Large intestine (tissue), 3 donors: Measurements from ENCODE around the gene PTPRD. TPM values are rescaled to one million over a fixed set of nuclear protein-coding genes. Genes with fewer than 3 reads are reported as not detected.

ENCODE experiments used
- DNase-seq, 2 donors: peaks; one replicate each; pipeline versions ENCODE4 v3.0.0 to v3.0.0-alpha.2; 2013
- H3K27ac ChIP-seq: one replicate; pipeline ENCODE4 v1.5.1; 2013; ENCODE audit warnings: low read length
- H3K27me3 ChIP-seq: 2 replicates; pipeline ENCODE4 v1.6.1; 2013; ENCODE audit warnings: low read length; ENCODE audit not compliant: control insufficient read depth, insufficient read depth
- H3K36me3 ChIP-seq: 2 replicates; pipeline ENCODE4 v1.6.1; 2013; ENCODE audit warnings: low read length; ENCODE audit not compliant: control insufficient read depth, insufficient read depth
- H3K4me1 ChIP-seq: one replicate; pipeline ENCODE4 v1.6.1; 2013; ENCODE audit warnings: low read length; ENCODE audit not compliant: control insufficient read depth, insufficient read depth
- H3K4me3 ChIP-seq: one replicate; pipeline ENCODE4 v1.5.1; 2013; ENCODE audit warnings: low read length
- H3K9me3 ChIP-seq: one replicate; pipeline ENCODE4 v1.6.1; 2013; ENCODE audit warnings: mild to moderate bottlenecking, low read depth, low read length, moderate library complexity; ENCODE audit not compliant: control insufficient read depth
- WGBS: methylation state at CpG from one replicate; pipeline ENCODE4 v1.1.5; 2013; ENCODE audit warnings: low lambda C conversion rate; ENCODE audit not compliant: insufficient coverage; 5-methylcytosine and 5-hydroxymethylcytosine counted together
- polyA plus RNA-seq: library from polyadenylated mRNA; unstranded; fragments of 120-200 nt; gene quantifications from one replicate; pipeline ENCODE4 v1.2.1, GENCODE V29; 2013

Gene PTPRD
- polyA plus RNA-seq, 1 donor, result 12.0 TPM

DNA sequence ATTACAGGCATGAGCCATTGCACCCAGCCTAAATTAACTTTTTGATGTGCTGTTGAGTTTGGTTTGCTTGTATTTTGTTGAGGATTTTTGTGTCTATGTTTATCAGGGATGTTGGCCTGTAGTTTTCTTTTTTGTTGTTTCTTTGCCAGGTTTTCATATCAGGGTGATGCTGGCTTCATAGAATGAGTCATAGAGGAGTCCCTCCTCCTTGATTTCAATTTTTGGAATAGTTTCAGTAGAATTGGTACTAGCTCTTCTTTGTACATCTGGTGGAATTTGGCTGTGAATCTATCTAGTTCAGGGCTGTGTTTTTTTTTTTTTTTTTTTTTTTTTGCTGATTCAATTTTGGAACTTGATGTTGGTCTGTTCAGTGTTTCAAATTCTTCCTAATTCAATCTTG, 1648.9 kb downstream of the PTPRD start:
- Histone ChIP-seq H3K27ac (no peak overlapping the region), H3K36me3 (no peaks in the 10 kb centered on the region), H3K4me3 (no peak overlapping the region), H3K9me3 (no peaks in the 10 kb centered on the region), H3K4me1 (no peaks in the 10 kb centered on the region), H3K27me3 (no peaks in the 10 kb centered on the region)
- DNase-seq, result no peak

DNA sequence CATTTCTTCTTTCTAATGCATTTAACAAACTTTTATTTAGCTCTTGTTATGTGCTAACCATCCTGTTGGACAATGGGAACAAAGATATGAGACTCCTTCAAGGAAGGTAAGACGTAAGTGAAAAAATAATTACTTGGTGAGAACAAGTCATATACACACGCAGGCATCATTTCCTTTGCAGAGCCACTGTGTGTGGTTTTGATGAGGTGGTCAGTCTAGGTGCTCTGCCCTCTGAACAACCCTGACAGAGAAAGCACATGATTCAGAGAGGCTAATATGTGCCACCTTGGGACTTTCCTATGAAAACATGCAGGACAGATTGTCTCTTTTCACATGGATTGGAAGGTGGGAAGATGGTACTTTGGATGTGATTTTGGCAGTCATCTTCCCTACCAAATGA, 1650.7 kb downstream of the PTPRD start:
- H3K27ac ChIP-seq, result no peak overlapping the region
- H3K4me1 ChIP-seq, result no peaks in the 10 kb centered on the region
- no CpG with 5 or more reads among the region's 2 CpGs for WGBS

DNA sequence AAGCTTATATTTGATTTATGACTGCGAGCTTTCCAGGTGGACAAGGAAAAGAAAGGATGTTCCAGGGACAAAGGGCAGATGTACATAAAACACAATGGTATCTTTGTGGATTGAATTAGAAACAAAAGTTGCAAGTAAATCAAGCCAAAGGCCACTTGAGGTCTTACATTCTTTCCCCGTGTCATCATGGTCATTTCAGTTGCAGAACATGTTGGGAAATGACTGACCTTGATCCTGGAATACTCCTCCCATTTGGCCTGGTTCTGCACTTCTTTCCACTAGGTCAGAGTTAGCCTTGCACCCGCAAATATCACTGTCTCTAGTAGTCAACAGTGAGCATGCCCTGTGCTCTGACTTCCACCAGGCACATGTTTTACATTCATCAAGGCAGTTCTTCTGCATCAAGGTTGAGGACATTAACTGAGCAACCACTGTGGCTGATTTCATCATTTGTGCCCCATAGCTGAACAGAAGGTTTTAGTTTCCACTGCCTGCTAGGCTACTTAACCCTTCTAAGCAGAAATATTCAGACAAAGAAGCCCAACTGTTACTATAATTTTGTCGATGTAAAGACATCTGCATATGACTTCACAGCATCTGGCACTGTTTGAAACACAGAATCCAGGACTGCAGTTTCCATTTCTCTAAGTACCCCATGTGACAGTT, 1651.5 kb downstream of the PTPRD start:
- H3K27ac ChIP-seq, result no peak overlapping the region
- 76% methylated on average over 3 of the region's 4 CpGs for WGBS
- DNase-seq, result no peak

More for the DNA sequence above, 1650.7 kb downstream of the PTPRD start:
- no peaks in the 10 kb centered on the region for H3K36me3 ChIP-seq
- H3K9me3 ChIP-seq, result no peaks in the 10 kb centered on the region
- H3K27me3 ChIP-seq, result no peaks in the 10 kb centered on the region
- no peak overlapping the region for H3K4me3 ChIP-seq
- DNase-seq, result no peak

DNA sequence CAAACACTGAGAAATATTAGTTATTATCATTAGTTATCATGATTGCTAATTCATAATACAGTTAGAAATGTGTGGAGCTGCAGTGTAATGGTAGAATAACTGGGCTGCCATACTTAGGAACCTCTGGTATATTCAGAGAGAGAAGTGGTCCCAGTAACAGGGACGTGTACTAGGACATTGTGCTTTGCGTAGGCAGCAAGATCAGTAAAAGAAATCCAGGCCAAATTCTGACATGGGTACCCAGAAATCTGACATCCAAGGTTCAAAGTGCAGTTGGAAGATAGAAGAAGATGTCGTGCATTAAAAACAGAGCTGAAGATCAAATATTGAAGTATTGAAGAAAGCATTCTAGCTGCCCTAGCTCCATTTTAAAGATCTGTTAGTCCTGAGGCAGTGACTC, 1652.5 kb downstream of the PTPRD start:
- H3K4me1 ChIP-seq, result no peaks in the 10 kb centered on the region
- no peak for DNase-seq
- H3K4me3 ChIP-seq, result no peak overlapping the region
- no peaks in the 10 kb centered on the region for H3K36me3 ChIP-seq
- no peak overlapping the region for H3K27ac ChIP-seq
- H3K9me3 ChIP-seq, result no peaks in the 10 kb centered on the region
- WGBS, result no CpG with 5 or more reads among the region's 3 CpGs
- H3K27me3 ChIP-seq, result no peaks in the 10 kb centered on the region

More for the DNA sequence above, 1651.5 kb downstream of the PTPRD start:
- H3K4me3 ChIP-seq, result no peak overlapping the region
- no peaks in the 10 kb centered on the region for H3K27me3 ChIP-seq
- no peaks in the 10 kb centered on the region for H3K36me3 ChIP-seq
- H3K4me1 ChIP-seq, result no peaks in the 10 kb centered on the region
- no peaks in the 10 kb centered on the region for H3K9me3 ChIP-seq

DNA sequence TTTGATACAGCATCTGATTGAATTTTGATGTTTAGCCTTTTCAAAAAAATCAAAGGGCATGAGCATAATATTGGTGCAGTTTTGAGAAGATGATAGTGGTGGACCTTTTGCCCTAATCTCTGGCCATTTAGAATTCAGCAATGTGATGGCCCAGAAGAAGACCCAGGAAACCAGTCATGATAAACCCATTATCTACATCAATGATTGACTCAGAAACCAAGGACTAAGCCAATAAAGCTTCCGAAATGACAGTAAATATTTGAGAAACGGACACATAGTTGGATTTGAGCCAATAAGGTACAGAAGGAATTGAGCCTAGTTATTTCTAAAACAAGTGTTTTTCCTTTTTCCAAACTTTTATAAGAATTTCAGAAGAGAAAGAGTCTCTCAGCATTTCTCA, 1654.4 kb downstream of the PTPRD start:
- no peaks in the 10 kb centered on the region for H3K4me1 ChIP-seq
- H3K27ac ChIP-seq, result no peak overlapping the region
- no peaks in the 10 kb centered on the region for H3K9me3 ChIP-seq
- DNase-seq, result no peak
- no peak overlapping the region for H3K4me3 ChIP-seq
- H3K27me3 ChIP-seq, result no peaks in the 10 kb centered on the region
- H3K36me3 ChIP-seq, result no peaks in the 10 kb centered on the region
- 67% methylated on average over 2 of the region's 2 CpGs for WGBS

DNA sequence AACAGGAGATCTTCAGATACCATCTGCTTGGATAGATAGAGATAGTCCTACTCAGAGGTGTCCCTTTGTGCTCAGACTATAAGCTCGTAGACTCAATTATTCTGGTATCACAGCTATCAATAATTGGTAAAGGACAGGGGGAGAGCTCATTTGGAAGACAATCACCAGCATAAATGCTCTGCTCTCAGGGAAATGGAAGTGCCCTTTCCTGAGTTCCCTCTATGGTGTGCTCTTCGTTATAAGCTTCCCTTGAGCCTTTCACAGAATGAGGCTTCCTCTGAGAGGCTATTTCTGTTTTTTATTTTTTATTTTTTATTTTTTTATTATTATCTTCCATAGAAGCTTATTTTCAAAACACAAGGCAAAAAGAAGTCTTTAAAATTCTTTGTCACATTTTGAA, 1657.5 kb downstream of the PTPRD start:
- H3K9me3 ChIP-seq, result no peaks in the 10 kb centered on the region
- H3K27ac ChIP-seq, result no peak overlapping the region
- no peak for DNase-seq
- H3K4me1 ChIP-seq, result no peaks in the 10 kb centered on the region
- no peak overlapping the region for H3K4me3 ChIP-seq
- H3K36me3 ChIP-seq, result no peaks in the 10 kb centered on the region
- no peaks in the 10 kb centered on the region for H3K27me3 ChIP-seq
- WGBS, result 88% methylated on average over 1 of the region's 2 CpGs

DNA sequence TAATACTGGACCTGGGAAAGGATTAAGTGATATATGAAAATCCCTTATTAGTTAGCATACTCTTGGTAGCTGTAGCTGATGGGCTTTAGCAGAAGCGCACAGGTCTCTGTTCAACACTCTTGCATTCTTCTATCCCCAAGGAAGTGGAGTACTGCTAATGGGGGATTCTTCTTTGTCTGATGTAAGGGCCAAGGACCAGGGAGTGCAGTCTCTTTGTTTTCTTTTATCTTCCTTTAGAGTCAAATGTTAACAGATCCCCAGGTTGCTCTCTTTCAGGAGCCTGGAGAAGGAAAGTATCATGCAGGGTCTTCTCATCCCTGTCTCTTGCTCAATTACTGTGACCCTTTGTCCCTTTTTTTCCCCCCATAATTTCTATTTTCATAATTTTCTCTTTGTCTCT, 1666.3 kb downstream of the PTPRD start:
- Histone ChIP-seq H3K27ac (no peak overlapping the region), H3K9me3 (no peaks in the 10 kb centered on the region), H3K4me1 (no peaks in the 10 kb centered on the region), H3K4me3 (no peak overlapping the region), H3K36me3 (no peaks in the 10 kb centered on the region), H3K27me3 (no peaks in the 10 kb centered on the region)
- WGBS, result no CpG with 5 or more reads among the region's 1 CpG
- DNase-seq, result no peak

DNA sequence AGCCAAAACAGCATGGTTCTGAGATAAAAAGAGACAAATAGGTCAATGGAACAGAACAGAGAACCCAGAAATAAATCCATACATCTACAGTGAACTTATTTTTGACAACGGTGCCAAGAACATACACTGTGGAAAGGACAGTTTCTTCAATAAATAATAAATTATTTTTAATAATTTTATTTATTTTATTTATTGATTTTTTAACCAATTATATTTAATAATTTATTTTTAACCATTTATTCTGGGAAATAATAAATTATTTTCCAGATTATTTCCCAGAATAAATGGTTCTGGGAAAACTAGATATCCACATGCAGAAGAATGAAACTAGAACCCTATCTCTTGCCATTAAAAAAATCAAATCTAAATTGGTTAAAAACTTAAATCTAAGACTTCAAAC, 1669.4 kb downstream of the PTPRD start:
- no peak overlapping the region for H3K27ac ChIP-seq
- no peaks in the 10 kb centered on the region for H3K27me3 ChIP-seq
- H3K4me3 ChIP-seq, result no peak overlapping the region
- H3K9me3 ChIP-seq, result no peaks in the 10 kb centered on the region
- DNase-seq, result no peak
- H3K4me1 ChIP-seq, result no peaks in the 10 kb centered on the region
- no peaks in the 10 kb centered on the region for H3K36me3 ChIP-seq
- 100% methylated on average over 1 of the region's 1 CpG for WGBS

DNA sequence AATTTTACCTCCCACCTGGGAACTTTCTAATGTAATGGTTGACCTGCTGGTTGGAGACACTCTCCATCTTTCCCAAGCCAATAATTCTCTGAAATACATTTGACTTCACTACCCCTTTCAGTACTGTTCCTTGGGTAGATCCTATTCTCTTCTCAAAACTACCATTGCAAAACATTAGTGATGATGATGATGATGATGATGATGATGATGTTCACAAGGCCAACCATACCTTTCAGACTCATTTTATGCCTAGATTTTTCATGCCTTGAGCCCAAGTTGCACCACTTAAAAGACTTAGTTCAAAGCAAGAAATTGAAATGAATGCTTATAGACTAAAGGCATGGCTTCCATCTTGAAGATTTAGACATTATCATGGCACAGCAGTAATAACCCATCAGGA, 1672.2 kb downstream of the PTPRD start:
- no peak overlapping the region for H3K4me3 ChIP-seq
- DNase-seq, result no peak
- H3K27ac ChIP-seq, result no peak overlapping the region
- H3K9me3 ChIP-seq, result no peaks in the 10 kb centered on the region
- no peaks in the 10 kb centered on the region for H3K27me3 ChIP-seq
- no peaks in the 10 kb centered on the region for H3K4me1 ChIP-seq
- no peaks in the 10 kb centered on the region for H3K36me3 ChIP-seq

DNA sequence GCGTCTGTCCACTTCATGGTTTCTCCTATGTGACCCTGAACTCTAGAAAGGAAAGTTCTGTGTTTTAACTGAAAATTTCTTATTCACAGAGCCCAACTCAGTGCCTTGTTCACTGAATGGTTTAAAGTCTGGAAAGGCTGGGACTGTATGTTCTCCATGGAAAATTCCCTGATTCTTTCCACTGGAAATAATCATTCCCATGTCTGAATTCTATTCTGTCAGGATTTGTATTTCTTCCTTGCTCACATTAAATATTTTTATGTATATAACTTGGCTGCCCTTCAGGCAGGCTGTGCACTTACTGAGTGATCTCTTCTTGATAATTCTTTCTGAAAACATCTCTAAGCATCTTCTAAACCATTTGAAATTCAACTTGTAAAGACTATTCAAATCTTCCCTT, 1686.3 kb downstream of the PTPRD start:
- Histone ChIP-seq H3K27ac (no peak overlapping the region), H3K4me1 (no peaks in the 10 kb centered on the region), H3K4me3 (no peak overlapping the region), H3K9me3 (no peaks in the 10 kb centered on the region), H3K36me3 (no peaks in the 10 kb centered on the region), H3K27me3 (no peaks in the 10 kb centered on the region)
- no peak for DNase-seq
- WGBS, result no CpG with 5 or more reads among the region's 1 CpG

DNA sequence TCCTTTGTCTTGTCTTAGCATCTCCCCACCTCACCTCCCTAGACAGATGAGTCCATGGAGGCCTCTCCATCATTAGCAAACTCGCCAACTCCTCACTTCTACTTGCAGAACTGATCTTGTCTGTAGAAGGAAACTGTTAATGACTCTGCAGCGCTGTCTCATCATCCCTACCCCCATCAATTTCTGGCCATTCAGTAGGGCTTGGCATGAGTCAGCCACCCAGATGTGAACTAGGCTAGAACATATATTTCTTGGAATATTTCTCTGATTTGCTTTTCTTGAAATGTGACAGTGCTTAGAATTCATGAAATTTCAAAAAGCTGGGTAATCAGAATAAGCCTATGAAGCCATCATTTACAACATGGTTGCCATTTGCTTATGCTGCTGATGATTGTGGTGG, 1688.2 kb downstream of the PTPRD start:
- Histone ChIP-seq H3K4me3 (no peak overlapping the region), H3K27ac (no peak overlapping the region), H3K9me3 (no peaks in the 10 kb centered on the region), H3K4me1 (no peaks in the 10 kb centered on the region), H3K27me3 (no peaks in the 10 kb centered on the region), H3K36me3 (no peaks in the 10 kb centered on the region)
- no CpG with 5 or more reads among the region's 2 CpGs for WGBS
- DNase-seq, result no peak
